OCI-LY7 (cell line): ENCODE measurements around the gene ELMO1.

Experiments used
- EZH2phosphoT487 ChIP-seq: fragments of 200-600 bp; sonication (generic); IDR thresholded peaks from 2 replicates; pipeline ENCODE4 v1.6.1; 2018; ENCODE audit warnings: low read depth, borderline replicate concordance, mild to moderate bottlenecking, mixed run types, antibody characterized with exemption, low read length, moderate library complexity, mixed read lengths
- TF ChIP-seq, protein P1 (sequence below): fragments of 200-600 bp; sonication (generic); conservative IDR thresholded peaks from 2 replicates; pipeline ENCODE4 v1.5.1; 2014; ENCODE audit warnings: mild to moderate bottlenecking, antibody characterized with exemption, low read length, moderate library complexity, mixed read lengths

DNA sequence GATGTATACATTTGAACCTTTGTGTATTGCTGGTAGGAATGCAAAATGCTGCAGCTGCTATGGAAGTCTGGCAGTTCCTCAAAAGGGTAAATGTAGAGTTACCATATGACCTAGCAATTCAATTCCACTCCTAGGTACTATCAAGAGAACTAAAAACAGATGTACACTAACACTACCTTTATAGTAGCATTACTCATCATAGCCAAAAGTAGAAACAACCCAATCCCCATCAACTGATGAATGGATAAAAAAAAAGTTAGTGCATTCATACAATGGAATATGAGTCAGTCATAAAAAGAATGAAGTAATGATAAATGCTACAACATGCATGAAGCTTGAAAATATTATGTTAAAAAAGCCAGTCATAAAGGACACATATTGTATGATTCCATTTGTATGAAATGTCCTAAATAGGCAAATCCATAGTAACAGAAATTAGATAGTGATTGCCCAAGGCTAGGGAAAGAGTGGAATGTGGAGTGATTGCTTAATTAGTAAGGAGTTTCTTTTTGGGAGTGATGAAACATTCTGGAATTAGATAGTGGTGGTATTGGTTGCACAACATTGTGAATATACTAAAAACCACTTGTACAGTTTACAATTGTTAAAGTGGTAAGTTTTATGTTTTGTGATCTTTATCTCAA lies 628.0 kb downstream of the ELMO1 start:
- TF ChIP-seq, protein P1, sequence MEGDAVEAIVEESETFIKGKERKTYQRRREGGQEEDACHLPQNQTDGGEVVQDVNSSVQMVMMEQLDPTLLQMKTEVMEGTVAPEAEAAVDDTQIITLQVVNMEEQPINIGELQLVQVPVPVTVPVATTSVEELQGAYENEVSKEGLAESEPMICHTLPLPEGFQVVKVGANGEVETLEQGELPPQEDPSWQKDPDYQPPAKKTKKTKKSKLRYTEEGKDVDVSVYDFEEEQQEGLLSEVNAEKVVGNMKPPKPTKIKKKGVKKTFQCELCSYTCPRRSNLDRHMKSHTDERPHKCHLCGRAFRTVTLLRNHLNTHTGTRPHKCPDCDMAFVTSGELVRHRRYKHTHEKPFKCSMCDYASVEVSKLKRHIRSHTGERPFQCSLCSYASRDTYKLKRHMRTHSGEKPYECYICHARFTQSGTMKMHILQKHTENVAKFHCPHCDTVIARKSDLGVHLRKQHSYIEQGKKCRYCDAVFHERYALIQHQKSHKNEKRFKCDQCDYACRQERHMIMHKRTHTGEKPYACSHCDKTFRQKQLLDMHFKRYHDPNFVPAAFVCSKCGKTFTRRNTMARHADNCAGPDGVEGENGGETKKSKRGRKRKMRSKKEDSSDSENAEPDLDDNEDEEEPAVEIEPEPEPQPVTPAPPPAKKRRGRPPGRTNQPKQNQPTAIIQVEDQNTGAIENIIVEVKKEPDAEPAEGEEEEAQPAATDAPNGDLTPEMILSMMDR = no peak
- TF ChIP-seq EZH2phosphoT487 = no peak
